Neural cell (in vitro differentiated cells): ENCODE measurements around the gene CBLIF. TPM values are rescaled to one million over a fixed set of nuclear protein-coding genes. Genes with fewer than 3 reads are reported as not detected.

Experiments
- H2AFZ ChIP-seq: fragments of 200-600, 300-800 bp; sonication (generic), shearing (Covaris generic); 2 replicates; pipeline ENCODE4 v1.6.0; 2014; ENCODE audit warnings: low read depth, mild to moderate bottlenecking, antibody characterized with exemption, low read length, moderate library complexity
- H3F3A ChIP-seq: fragments of 200-600 bp; shearing (Covaris generic); 2 replicates; pipeline ENCODE4 v1.6.1; 2016; ENCODE audit warnings: mild to moderate bottlenecking, moderate library complexity, mixed read lengths, antibody characterized with exemption, low read length; ENCODE audit not compliant: insufficient read depth, poor library complexity, severe bottlenecking
- H3K27ac ChIP-seq: fragments of 200-600, 300-800 bp; sonication (generic), shearing (Covaris generic); 2 replicates; pipeline ENCODE4 v1.5.1; 2014; ENCODE audit warnings: mild to moderate bottlenecking, low read length, moderate library complexity
- H3K27me3 ChIP-seq: fragments of 300-800, 200-600 bp; sonication (generic), shearing (Covaris generic); 2 replicates; pipeline ENCODE4 v1.6.0; 2014; ENCODE audit warnings: mild to moderate bottlenecking, low read depth, low read length, moderate library complexity; ENCODE audit not compliant: insufficient read depth
- H3K36me3 ChIP-seq: fragments of 300-800, 200-600 bp; sonication (generic), shearing (Covaris generic); 2 replicates; pipeline ENCODE4 v1.5.1; 2014; ENCODE audit warnings: mild to moderate bottlenecking, antibody characterized with exemption, low read length, moderate library complexity; ENCODE audit not compliant: insufficient read depth
- H3K4me2 ChIP-seq: fragments of 300-800, 200-600 bp; sonication (generic), shearing (Covaris generic); 2 replicates; pipeline ENCODE4 v1.6.0; 2014; ENCODE audit warnings: mild to moderate bottlenecking, low read length
- H3K4me3 ChIP-seq: fragments of 300-800, 200-600 bp; sonication (generic), shearing (Covaris generic); 2 replicates; pipeline ENCODE4 v1.5.1; 2014; ENCODE audit warnings: mild to moderate bottlenecking, low read length, moderate library complexity
- H3K79me2 ChIP-seq: fragments of 200-600 bp; shearing (Covaris generic); replicated peaks from 2 replicates; pipeline ENCODE4 v1.6.0; 2014; ENCODE audit warnings: mild to moderate bottlenecking, low read length, moderate library complexity; ENCODE audit not compliant: insufficient read depth
- H3K9ac ChIP-seq: fragments of 300-800, 200-600 bp; sonication (generic), shearing (Covaris generic); 2 replicates; pipeline ENCODE4 v1.6.1; 2016; ENCODE audit warnings: mild to moderate bottlenecking, low read length, mixed read lengths
- H3K9me2 ChIP-seq: fragments of 200-600 bp; shearing (Covaris generic); 2 replicates; pipeline ENCODE4 v1.6.1; 2016; ENCODE audit warnings: mild to moderate bottlenecking, low read length, mixed read lengths; ENCODE audit not compliant: insufficient read depth
- H3K9me3 ChIP-seq: fragments of 200-600, 300-800 bp; sonication (generic), shearing (Covaris generic); 2 replicates; pipeline ENCODE4 v1.6.1; 2016; ENCODE audit warnings: mild to moderate bottlenecking, mixed run types, low read length, moderate library complexity, mixed read lengths
- H4K20me1 ChIP-seq: fragments of 200-600 bp; shearing (Covaris generic); 2 replicates; pipeline ENCODE4 v1.6.1; 2016; ENCODE audit warnings: mild to moderate bottlenecking, mixed run types; ENCODE audit not compliant: insufficient read depth
- EP300 ChIP-seq: fragments of 450-650 bp; conservative IDR thresholded peaks from 2 replicates; pipeline ENCODE4 v1.6.1; 2014; ENCODE audit warnings: antibody characterized with exemption, mild to moderate bottlenecking, moderate library complexity; ENCODE audit not compliant: poor library complexity, severe bottlenecking
- EZH2 ChIP-seq: fragments of 200-600, 300-800 bp; shearing (Covaris generic), sonication (generic); IDR thresholded peaks from 2 replicates; pipeline ENCODE4 v1.6.1; 2014; ENCODE audit warnings: antibody characterized with exemption, low read length, borderline replicate concordance, mild to moderate bottlenecking; ENCODE audit not compliant: insufficient read depth, poor library complexity, severe bottlenecking
- MXI1 ChIP-seq: fragments of 450-650 bp; conservative IDR thresholded peaks from 2 replicates; pipeline ENCODE4 v1.6.1; 2014; ENCODE audit warnings: antibody characterized with exemption, mild to moderate bottlenecking; ENCODE audit not compliant: poor library complexity, severe bottlenecking
- POLR2AphosphoS5 ChIP-seq: IDR thresholded peaks from 2 replicates; pipeline ENCODE4 v1.6.1; 2012
- RAD21 ChIP-seq: fragments of 450-650 bp; conservative IDR thresholded peaks from 2 replicates; pipeline ENCODE4 v1.6.1; 2014; ENCODE audit warnings: antibody characterized with exemption, mild to moderate bottlenecking, moderate library complexity
- SMC3 ChIP-seq: fragments of 450-650 bp; conservative IDR thresholded peaks from 2 replicates; pipeline ENCODE4 v1.6.1; 2014; ENCODE audit warnings: antibody characterized with exemption, mild to moderate bottlenecking, moderate library complexity; ENCODE audit not compliant: poor library complexity
- TAF1 ChIP-seq: IDR thresholded peaks from 2 replicates; pipeline ENCODE4 v1.6.1; 2012; ENCODE audit warnings: low read depth
- polyA plus RNA-seq: library from polyadenylated mRNA; depleted of rRNA; stranded (reverse); fragments of >200 nt; gene quantifications from 2 replicates; pipeline ENCODE4 v1.2.3, GENCODE V29; 2014
- TF ChIP-seq, protein P1 (sequence below): fragments of 450-650 bp; IDR thresholded peaks from 2 replicates; pipeline ENCODE4 v1.5.1; 2014; ENCODE audit warnings: antibody characterized with exemption, mild to moderate bottlenecking, moderate library complexity; ENCODE audit not compliant: poor library complexity, severe bottlenecking
- TF ChIP-seq, protein P2 (sequence below): IDR thresholded peaks from 2 replicates; pipeline ENCODE4 v1.6.1; 2012; ENCODE audit warnings: borderline replicate concordance

The CBLIF gene
- polyA plus RNA-seq, 1 donor from 2014 or later, result not detected

GRCh38 chr11:59877325-59877724 is 32.0 kb upstream of the CBLIF start:
- Histone ChIP-seq H2AFZ (no peak overlapping the region), H3K27ac (no peak overlapping the region), H3F3A (no peaks in the 10 kb centered on the region), H3K9me3 (no peaks in the 10 kb centered on the region), H3K4me2 (no peak overlapping the region), H4K20me1 (no peaks in the 10 kb centered on the region), H3K79me2 (no peaks in the 10 kb centered on the region), H3K27me3 (no peaks in the 10 kb centered on the region), H3K4me3 (no peak overlapping the region), H3K36me3 (no peaks in the 10 kb centered on the region), H3K9me2 (no peaks in the 10 kb centered on the region), H3K9ac (no peak overlapping the region)
- no peak for TF ChIP-seq MXI1
- TF ChIP-seq EZH2, result no peak
- no peak for TF ChIP-seq EP300
- TF ChIP-seq SMC3, result no peak
- TF ChIP-seq, protein P1, sequence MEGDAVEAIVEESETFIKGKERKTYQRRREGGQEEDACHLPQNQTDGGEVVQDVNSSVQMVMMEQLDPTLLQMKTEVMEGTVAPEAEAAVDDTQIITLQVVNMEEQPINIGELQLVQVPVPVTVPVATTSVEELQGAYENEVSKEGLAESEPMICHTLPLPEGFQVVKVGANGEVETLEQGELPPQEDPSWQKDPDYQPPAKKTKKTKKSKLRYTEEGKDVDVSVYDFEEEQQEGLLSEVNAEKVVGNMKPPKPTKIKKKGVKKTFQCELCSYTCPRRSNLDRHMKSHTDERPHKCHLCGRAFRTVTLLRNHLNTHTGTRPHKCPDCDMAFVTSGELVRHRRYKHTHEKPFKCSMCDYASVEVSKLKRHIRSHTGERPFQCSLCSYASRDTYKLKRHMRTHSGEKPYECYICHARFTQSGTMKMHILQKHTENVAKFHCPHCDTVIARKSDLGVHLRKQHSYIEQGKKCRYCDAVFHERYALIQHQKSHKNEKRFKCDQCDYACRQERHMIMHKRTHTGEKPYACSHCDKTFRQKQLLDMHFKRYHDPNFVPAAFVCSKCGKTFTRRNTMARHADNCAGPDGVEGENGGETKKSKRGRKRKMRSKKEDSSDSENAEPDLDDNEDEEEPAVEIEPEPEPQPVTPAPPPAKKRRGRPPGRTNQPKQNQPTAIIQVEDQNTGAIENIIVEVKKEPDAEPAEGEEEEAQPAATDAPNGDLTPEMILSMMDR, result no peak
- TF ChIP-seq RAD21, result no peak

GRCh38 chr11:59875856-59876519 is 30.7 kb upstream of the CBLIF start:
- no peaks in the 10 kb centered on the region for H3K9me2 ChIP-seq
- H3K4me3 ChIP-seq, result no peak overlapping the region
- no peaks in the 10 kb centered on the region for H3F3A ChIP-seq
- no peak overlapping the region for H3K9ac ChIP-seq
- H3K27me3 ChIP-seq, result no peaks in the 10 kb centered on the region
- no peaks in the 10 kb centered on the region for H4K20me1 ChIP-seq
- H3K36me3 ChIP-seq, result no peaks in the 10 kb centered on the region
- TF ChIP-seq EZH2, result no peak
- no peak for TF ChIP-seq POLR2AphosphoS5
- TF ChIP-seq, protein P2, sequence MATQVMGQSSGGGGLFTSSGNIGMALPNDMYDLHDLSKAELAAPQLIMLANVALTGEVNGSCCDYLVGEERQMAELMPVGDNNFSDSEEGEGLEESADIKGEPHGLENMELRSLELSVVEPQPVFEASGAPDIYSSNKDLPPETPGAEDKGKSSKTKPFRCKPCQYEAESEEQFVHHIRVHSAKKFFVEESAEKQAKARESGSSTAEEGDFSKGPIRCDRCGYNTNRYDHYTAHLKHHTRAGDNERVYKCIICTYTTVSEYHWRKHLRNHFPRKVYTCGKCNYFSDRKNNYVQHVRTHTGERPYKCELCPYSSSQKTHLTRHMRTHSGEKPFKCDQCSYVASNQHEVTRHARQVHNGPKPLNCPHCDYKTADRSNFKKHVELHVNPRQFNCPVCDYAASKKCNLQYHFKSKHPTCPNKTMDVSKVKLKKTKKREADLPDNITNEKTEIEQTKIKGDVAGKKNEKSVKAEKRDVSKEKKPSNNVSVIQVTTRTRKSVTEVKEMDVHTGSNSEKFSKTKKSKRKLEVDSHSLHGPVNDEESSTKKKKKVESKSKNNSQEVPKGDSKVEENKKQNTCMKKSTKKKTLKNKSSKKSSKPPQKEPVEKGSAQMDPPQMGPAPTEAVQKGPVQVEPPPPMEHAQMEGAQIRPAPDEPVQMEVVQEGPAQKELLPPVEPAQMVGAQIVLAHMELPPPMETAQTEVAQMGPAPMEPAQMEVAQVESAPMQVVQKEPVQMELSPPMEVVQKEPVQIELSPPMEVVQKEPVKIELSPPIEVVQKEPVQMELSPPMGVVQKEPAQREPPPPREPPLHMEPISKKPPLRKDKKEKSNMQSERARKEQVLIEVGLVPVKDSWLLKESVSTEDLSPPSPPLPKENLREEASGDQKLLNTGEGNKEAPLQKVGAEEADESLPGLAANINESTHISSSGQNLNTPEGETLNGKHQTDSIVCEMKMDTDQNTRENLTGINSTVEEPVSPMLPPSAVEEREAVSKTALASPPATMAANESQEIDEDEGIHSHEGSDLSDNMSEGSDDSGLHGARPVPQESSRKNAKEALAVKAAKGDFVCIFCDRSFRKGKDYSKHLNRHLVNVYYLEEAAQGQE, result no peak
- no peak for TF ChIP-seq SMC3
- no peak for TF ChIP-seq EP300
- TF ChIP-seq, protein P1, result no peak
- TF ChIP-seq TAF1, result no peak
- no peak for TF ChIP-seq MXI1
- no peak for TF ChIP-seq RAD21
- H3K79me2 ChIP-seq, result no peaks in the 10 kb centered on the region
- no peak overlapping the region for H3K4me2 ChIP-seq
- H3K9me3 ChIP-seq, result no peaks in the 10 kb centered on the region
- no peak overlapping the region for H2AFZ ChIP-seq
- no peak overlapping the region for H3K27ac ChIP-seq
